HG03378 (cell line): Measurements from ENCODE around the gene RALGPS2.

Source experiments
- ATAC-seq: cut with Tn5 transposase; IDR thresholded peaks from one replicate; pipeline ENCODE4 v1.9.1; 2021; ENCODE audit warnings: mild to moderate bottlenecking, moderate library complexity; ENCODE audit not compliant: unreplicated experiment

The RALGPS2 gene

DNA sequence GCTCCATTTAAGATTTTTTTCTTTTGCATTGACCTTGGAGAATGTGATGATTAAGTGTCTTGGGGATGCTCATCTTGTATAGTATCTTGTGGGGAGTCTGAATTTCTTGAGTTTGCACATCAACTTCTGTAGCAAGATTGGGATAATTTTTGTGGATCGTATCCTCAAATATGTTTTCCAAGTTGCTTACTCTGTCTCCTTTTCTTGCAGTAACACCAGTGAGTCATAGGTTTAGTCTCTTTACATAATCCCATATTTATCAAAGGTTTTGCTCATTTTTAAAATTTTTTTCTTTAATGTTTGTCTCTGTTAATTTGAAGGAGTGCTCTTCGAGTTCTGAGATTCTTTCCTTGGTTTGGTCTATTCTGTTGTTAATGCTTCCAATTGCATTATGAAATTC, 187.6 kb downstream of the RALGPS2 start:
- no peak for ATAC-seq

DNA sequence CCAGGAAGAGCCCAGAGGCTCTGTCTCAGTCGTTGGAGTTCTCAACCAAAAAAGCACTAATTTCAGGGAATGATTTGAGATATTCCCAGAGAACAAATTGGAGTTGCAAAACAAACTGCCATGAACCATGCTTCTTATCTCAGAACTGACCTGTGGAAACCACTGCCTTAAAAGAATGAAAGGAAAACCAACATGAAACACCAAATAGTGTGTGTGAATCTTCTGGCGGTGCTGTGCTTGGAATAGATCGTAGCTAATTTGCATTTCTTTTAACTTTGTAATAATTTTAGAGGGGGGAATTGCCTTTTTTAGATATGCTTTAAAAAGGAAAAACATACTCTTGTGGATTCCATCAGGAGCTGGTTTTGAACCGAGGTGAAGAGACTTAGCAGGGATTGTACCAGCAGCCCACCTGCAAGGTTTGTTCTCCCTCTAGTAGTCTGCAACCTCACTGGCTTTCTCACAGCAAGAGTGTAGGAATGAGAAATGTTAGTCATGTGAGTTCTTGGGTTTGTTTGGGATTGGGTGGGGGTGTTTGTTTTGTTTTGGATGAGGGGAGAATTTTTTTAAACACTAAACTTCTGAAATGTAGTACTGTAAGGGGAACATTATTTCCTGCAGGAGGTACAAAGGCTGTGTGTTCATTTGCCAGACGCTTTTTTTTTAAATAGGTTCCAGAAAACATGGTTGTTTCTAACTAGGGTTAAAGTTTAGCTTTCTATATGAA, 191.6 kb downstream of the RALGPS2 start:
- peak; percentile 52 for ATAC-seq

DNA sequence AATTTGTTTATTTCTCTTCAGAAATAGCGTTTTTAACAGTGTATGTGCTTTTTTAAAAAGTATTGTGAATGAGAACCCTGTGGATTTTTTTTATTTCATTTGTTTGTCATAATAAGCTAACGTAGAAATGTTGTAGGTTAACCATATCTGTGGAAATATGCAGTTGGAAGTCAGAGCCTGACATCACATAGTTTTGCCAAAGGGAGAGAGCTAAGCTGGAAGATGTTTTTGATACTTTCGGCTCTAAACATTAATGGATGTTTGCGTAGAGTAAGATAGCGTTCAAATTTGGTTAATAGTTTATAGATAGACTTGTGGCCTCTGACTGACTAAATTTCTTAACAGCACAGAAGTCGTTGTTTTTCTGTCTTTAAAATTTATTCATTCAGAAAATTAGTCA, 193.3 kb downstream of the RALGPS2 start:
- no peak for ATAC-seq

DNA sequence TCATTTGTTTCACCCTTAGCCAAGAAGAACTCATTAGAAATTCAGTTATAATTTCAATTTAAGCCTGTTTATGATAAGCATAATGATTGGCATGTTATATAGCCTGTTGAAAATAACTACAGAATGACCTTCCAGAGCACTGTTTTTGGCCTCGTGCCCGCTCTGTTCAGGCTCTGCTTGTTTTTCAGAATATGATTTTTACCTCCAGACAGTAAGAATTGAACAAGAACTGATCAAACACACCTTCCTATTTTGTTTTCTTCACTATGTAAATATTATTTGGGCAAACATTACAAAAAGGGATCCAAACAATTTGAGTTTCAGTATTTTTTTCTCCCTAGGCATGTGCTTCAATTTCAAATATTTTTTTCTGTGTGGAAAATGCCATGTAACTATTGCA, 193.9 kb downstream of the RALGPS2 start:
- ATAC-seq = no peak

DNA sequence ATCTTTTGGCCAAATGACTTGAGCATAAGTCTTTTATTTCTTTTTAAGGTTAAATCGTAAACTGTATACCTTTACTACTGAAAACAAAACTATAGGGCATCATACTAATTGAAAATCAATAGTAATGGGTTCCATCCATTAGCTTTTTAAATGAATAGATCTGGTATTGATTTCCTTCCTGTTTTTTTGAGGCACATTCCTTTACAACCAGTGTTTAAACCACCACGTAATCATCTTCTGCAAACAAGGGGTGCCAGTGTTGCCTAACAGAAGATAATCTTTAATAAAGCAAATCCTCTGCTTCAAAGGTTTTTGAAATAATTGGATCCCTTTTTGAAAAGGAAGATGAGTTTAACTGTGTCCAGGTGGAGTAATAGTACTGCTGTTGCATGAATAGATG, 194.5 kb downstream of the RALGPS2 start:
- ATAC-seq = no peak

DNA sequence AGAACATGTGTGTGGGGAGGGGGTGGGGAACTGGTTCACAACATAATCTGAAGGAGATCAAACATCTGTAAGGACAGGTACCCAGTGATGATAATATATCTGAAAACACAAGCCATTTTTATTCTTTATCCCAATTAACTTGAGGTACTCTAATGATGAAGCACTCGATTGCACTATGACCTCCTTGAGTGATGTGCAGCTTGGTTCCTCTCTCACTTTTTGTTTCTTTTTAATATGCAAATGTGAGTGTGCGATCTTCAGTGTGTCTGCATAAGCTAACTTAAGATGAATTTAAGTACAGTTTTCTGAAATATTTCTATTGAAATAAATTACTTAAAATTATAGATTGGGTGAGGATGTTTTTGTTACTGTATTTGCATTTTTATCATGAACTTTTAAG, 196.5 kb downstream of the RALGPS2 start:
- no peak for ATAC-seq

DNA sequence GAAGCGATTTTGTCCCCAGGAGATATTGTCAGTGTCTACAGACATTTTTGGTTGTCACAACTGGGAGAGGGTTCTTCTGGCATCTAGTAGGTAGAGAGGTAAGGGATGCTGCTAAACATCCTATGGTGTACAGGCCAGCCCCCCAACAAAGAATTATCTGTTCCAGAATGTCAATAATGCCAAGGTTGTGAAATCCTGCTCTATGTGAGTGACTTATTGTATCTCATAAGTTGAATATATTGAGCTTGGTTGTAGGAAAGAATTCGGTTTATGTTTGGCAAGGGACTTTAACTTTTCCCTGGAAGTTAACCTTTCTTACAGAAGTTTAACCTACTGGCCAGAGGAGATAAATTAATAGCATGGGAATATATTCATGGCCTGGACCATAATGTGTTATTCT, 198.5 kb downstream of the RALGPS2 start:
- no peak for ATAC-seq

DNA sequence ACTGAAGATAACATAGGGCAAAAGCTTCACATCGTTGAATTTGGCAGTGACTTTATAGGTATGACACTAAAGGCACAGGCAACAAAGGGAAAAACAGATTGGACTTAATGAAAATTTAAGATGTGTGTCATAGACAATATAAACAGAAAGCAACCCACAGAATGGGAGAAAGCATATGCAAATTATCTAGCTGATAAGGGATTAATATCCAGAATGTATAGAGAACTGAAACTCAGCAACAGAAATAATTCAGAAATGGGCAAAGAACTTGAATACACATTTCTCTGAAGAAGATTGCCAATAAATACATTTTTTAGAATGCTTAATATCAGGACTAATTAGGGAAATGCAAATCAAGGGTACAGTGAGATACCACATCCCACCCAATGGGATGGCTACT, 201.0 kb downstream of the RALGPS2 start:
- no peak for ATAC-seq

DNA sequence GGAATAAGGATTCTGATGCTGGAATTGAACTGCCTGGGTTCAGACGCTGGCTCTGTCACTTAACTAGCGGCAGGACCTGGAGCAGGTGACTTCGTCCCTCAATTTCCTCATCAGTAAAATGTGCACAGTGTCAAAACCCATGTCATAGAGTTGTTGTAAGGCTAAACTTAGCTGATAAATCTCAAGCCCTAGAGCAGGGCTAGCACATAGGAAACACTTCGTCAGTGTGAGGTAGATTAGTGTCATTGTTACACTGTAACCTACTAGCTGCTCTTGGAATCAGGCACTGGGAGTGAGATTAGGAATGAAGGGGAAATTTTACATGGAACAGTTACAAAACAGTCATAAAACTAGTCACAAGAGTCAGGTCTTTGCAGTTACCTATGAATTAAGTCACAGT, 202.0 kb downstream of the RALGPS2 start:
- no peak for ATAC-seq

DNA sequence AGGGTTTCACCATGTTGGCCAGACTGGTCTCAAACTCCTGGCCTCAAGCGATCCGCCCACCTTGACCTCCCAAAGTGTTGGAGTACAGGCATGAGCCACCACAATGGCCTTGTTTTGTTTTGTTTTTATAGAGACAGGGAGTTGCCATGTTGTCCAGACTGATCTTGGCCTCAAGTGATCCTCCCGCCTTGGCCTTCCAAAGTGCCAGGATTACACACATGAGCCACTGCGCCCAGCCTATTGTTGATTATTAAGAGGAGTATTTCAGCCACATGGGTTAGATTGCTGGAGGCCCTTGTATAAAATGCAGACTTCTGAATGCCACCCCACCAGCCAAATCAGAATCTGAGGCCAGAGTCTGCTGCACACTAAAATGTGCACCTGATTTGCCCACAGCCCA, 203.0 kb downstream of the RALGPS2 start:
- ATAC-seq = no peak

DNA sequence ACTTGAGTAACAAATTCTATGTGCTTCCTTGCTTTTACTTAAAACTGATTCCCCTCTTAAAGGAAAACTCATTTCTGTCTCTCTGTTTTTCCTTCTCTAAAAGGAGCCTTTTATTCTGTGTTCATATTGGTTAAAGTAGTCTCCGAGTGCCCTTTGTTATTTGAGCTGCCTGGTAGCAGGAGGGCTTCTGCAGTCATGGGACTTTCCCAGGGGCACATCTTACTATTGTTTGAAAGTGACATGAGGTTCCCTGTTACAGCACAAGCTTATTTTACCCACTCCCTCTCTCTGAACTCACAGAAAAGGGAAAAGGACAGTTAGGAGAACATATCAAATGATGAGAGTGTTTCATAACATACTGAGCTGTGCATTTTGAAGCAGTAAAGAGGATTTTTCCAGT, 203.9 kb downstream of the RALGPS2 start:
- ATAC-seq = no peak

DNA sequence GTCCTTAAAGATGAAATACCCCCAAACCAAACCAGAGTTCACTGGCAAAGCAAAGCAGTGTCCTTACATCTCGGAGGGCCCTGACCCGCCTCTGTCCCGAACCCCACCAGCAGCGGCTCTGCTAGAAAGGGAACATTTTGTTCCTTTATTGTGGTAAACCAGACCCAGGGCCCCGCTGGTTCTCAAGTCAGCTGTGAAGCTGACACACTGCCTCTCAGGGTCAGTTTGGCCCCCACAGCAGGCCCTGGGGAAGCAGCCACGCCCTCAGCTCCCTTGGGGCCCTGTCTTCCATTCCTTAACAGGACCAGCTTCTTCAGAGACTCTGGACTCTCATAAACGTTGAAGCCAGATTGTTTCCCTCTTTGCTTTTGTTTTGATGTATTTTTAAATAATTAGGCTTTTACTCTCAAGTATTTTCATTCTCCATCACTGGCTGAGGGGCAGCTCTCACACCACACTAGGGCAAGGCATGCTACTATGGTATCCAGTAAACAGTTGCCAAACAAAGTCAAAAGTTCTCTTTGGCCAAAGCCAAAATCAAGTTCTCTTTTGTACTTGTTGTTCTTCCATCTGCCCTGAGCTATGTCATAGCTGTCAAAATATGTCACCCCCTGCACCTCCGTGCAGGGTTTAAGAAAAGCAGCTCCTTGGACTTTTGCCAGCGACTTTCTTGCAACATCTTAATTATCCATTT, 207.0 kb downstream of the RALGPS2 start:
- no peak for ATAC-seq

DNA sequence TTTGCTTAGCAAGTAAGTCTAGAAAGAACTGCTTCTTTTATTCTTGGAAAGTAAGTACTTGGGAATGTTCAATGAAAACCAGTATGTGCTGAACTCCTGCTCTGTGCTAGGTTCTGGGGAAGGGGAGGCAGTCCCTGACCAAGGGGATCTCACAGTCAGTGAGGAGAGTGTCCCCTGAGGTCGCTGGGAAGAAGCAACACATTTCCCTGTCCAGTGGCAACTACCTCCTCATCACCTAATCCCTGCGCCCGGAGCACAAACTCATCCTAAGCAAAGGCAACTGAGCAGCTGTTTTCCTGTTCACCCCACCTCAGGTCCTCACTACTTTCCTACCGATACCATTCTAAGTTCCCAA, 207.5 kb downstream of the RALGPS2 start:
- no peak for ATAC-seq

DNA sequence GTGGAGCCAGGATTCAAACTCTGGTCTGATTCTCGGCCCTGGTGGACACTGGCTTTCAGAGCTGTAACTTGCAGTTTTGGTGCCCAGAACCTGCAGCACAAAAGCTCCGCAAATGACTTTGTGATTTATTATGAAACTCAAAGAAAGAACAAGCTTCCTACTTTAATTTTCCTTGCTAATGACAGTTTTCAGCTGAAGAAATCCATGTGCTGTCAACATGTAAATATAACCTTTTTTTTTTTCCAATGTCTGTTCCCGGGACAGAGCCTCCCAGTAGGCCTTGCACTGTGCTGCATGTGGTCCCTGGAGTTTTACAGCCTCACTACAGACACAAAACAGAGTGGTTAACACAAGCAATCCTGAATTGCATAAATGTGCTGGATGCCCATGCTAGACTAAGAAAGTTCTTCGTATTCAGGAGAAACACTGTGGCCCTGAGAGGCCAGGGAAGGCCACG, 208.1 kb downstream of the RALGPS2 start:
- ATAC-seq = no peak

DNA sequence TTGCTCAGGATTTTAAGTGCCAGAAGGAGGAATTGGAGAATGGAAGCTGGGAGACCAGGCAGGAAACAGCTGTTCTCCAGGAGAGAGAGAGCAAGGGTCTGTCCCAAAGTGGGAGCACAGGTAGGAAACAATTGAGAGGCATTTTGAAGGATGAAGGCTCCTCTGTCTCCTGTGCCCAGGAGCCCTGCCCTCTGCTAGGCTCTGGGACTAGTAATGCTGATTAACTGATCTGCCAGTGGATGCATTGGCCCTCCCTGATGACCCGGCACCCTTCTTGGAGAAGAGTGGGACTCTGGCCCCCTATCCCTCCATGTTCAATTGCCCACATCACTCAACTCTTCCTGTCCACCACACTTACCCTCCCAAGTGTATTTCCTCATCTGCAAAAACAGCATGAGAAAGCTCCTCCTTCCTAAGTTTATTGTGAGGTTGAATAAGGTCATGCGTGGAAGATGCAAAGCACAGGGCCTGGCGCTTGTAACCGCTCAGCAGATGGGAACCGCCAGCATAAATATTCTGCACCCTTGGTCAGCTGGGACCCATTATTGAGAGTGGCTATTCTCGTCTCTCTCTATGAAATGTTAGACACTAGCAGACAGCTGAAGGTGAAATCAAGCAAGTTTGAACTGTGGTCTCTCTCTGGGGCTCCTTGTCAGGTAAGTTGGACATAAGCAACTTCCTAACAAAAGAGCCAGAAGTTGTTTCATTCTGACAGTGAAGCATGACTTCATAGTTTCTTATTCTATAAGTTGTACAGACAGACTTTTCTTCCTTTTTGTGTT, 208.9 kb downstream of the RALGPS2 start:
- no peak for ATAC-seq

DNA sequence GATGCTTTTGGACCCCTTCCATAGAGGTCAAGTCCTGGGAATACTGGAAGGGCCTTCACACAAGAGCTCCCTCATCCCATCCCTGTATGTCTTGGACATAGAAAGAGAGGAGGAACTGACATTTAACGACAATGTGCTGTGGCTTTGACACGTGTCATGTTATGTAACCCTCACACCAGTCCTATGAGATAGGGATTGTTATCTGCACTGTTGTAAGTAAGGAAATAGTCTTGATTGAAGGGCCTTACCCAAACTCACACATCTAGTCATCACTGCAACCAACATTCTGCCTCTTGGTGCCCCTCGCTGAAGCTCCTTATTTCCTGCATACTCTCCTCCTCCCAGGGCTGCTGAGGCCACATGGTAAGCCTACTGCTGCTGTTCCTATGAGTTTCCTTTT, 209.5 kb downstream of the RALGPS2 start:
- no peak for ATAC-seq

DNA sequence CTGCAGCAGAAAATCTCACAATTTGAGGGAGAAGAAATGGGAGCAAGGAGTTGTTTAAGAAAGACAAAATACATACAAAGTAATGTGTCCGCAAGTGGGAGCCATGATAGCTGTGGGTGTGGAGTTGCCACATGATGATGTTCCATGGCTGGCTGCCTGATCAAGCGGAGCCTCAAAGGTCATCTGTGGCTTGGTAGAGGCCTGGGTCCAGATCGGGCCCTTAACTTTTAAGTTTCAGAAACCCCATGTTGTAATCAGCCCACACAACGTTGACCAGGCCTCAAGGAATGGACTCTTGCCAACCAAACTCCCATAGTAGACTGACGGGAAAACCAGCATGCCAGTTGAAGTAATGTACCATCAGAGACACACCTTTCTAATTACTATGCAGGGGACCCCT, 210.6 kb downstream of the RALGPS2 start:
- ATAC-seq = no peak

DNA sequence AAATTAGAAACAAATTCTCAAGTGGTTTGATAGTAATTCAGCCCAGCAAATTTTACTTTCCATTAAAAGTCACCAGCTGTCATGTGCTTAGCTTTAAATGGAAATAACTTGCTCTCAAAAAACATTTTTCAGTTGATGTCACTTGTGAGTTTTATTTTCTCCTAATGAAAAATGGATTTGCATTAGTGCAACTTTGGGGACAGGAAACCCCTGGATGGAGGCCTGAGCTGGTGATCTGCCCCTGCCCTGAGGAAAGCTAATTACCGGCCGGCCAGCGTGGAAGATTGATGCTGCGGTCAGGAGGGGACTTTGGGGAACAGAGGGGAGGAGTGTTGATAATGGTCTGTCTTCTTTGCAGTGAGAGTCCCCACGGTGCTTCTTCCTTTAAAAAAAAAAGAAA, 212.7 kb downstream of the RALGPS2 start:
- no peak for ATAC-seq

DNA sequence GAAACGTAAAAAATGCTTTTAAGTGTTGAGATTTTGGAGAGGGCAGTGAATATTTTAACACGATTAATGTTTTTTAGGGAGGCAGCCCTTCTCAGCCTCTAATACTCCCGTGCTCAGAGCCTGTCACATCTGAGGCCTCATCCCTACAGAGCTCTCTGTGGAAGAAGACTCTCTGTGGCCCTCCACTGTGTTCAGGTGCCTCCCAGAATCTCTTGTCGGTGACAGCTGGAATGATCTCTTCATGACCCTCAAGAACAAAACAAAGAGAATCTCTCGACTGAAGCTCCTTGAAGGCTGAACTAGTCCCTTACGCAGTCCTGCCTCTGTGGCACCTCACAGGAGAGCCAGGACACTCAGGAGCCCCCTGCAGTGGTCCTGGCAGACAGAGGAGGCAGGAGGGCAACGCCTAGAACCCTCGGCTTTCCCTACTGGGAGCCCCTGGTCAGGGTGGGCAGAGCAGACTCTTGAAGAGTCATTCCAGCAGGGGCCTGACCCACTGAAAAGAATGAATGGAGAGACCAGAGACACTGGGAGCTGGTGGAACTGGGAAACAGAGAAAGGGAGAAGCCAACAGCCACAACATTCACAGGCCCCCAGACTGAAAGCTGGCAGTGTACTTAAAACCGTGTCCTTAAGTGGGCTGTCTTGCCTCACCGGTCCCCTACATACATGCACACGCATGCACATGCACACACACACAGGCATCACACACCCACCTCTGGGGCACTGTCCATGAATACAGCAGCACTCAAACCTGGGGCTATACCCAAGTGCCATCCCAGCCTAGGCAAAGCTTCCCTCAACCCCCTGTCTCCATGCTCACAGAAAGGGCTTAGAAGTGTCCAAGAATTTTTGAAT, 213.3 kb downstream of the RALGPS2 start:
- ATAC-seq = no peak

DNA sequence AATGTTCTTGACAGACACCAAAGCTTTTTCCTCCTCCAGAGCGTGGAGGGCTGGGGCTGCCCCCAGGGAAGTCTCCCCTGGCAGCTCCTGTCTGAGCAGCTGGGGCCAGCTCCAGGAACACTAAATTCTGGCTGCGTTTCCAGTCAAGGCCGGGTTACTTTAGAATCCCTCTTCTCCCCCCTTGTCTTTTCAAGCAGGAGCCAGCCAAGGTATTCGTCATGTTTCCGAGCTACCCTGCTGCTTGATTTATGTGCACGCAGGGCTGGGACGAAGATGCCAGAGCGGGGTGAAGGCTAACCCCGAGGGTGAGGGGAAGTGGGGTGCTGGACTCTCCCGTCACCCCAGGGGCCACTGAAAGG, 213.9 kb downstream of the RALGPS2 start:
- ATAC-seq = no peak
